ENCODE measurements around the gene SKI. TPM values are rescaled to one million over a fixed set of nuclear protein-coding genes. Genes with fewer than 3 reads are reported as not detected.

Gene SKI
- total and polyA plus RNA-seq, 8 donors: 55.8 to 89.0 (median 73.9) TPM

GRCh38 chr1:2269193-2269921, 41.2 kb downstream of the SKI start:
- Histone ChIP-seq H3K9me3 (no peaks in the 10 kb centered on the region), H3K27me3 (no peaks in the 10 kb centered on the region), H3K4me3 (no peak overlapping the region), H3K27ac (no peak overlapping the region), H3K36me3 (no peaks in the 10 kb centered on the region), H3K4me1 (peaks cover 61 to 94% of the 10 kb centered on the region in 2 donors)
- no peak for TF ChIP-seq CTCF (IDR thresholded peaks at IDR 0.05)
- intact Hi-C loops (cut with DNase I): no loop called here
- DNase-seq (no peak), ATAC-seq (no peak)

- Histone ChIP-seq H3K4me1 (peaks cover 66 to 98% of the 10 kb centered on the region in 2 donors), H3K9me3 (no peaks in the 10 kb centered on the region), H3K27ac (no peak overlapping the region), H3K36me3 (no peaks in the 10 kb centered on the region), H3K4me3 (no peak overlapping the region), H3K27me3 (no peaks in the 10 kb centered on the region)
- intact Hi-C loops (cut with DNase I): no loop called here
- TF ChIP-seq CTCF (IDR thresholded peaks at IDR 0.05): no peak
- DNase-seq (no peak), ATAC-seq (no peak)
Measured at GRCh38 chr1:2269922-2270259, 41.8 kb downstream of the SKI start.

GRCh38 chr1:2270260-2271100, 42.4 kb downstream of the SKI start:
- TF ChIP-seq CTCF (IDR thresholded peaks at IDR 0.05): no peak
- Histone ChIP-seq H3K27me3 (no peaks in the 10 kb centered on the region), H3K4me3 (no peak overlapping the region), H3K4me1 (peaks cover 72 to 98% of the 10 kb centered on the region in 2 donors), H3K9me3 (no peaks in the 10 kb centered on the region), H3K27ac (no peak overlapping the region), H3K36me3 (no peaks in the 10 kb centered on the region)
- DNase-seq (no peak), ATAC-seq (no peak)
- intact Hi-C loops (cut with DNase I): no loop called here

GRCh38 chr1:2271211-2271721, 43.1 kb downstream of the SKI start:
- ATAC-seq: no peak
- no peak for TF ChIP-seq CTCF (IDR thresholded peaks at IDR 0.05)
- H3K27ac ChIP-seq: no peak overlapping the region
- no peak overlapping the region for H3K4me3 ChIP-seq
- no peaks in the 10 kb centered on the region for H3K27me3 ChIP-seq
- no peaks in the 10 kb centered on the region for H3K9me3 ChIP-seq
- no peak for DNase-seq
- no peaks in the 10 kb centered on the region for H3K36me3 ChIP-seq
- H3K4me1 ChIP-seq: peaks cover 74 to 98% of the 10 kb centered on the region in 2 donors
- intact Hi-C loops (cut with DNase I): no loop called here
